Measurements from ENCODE around the gene NALCN. TPM values are rescaled to one million over a fixed set of nuclear protein-coding genes. Genes with fewer than 3 reads are reported as not detected.

Gene NALCN
- total and polyA plus RNA-seq, 2 of the 8 experiments (the other 6 are each of a cell fraction or from before 2014, with no cell fraction given), result 0.26 to 0.54 TPM

DNA sequence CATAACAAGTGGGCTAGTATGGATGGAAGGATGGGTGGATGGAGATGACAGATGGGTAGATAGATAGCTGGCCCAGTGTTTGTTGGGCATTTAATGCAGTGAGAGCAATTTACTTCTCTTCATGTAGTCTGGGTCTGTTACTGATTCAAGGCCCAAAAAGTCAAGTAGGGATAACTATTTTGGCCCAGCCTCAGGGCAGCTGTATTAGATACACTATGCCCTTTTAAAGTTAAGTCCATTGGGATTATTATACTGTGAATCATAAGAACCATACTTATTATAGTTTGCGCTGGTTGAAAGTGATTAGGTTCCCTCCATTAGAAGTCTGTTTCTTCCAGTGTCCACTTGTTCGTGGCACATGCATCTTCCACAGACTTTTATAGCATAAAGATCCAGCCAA lies 40.9 kb upstream of the NALCN start:
- no peaks in the 10 kb centered on the region for H3K4me1 ChIP-seq (replicated peaks in 1 of 4; ENCODE audit: control insufficient read depth in 3 of 4, insufficient read depth in 4 of 4, low read length in 3 of 4)
- CTCF ChIA-PET (ENCODE audit: partially characterized antibody), result interaction anchor here (0.7 to 2.1 kb wide), 4 partner anchors 16 to 309 kb away, joined by 3 to 10 read pairs (median 3); no protein-coding TSS in a partner anchor

More for the DNA sequence above, 40.9 kb upstream of the NALCN start:
- Histone ChIP-seq H3K4me2 (ENCODE audit: insufficient read depth in 1 of 2, low read depth in 2 of 2, low read length in 2 of 2) (no peak overlapping the region), H4K20me1 (replicated peaks in 1 of 2; ENCODE audit: control insufficient read depth in 1 of 2, insufficient read depth in 2 of 2, low read length in 2 of 2) (no peaks in the 10 kb centered on the region), H2BK120ac (replicated peaks; ENCODE audit: low read depth, low read length) (no peak overlapping the region), H3K14ac (ENCODE audit: insufficient read length) (no peak overlapping the region), H3K4me3 (ENCODE audit: extremely low read depth in 1 of 4, insufficient read depth in 2 of 4, low read depth in 3 of 4, low read length in 4 of 4) (no peak overlapping the region), H3K4ac (replicated peaks; ENCODE audit: insufficient read length, low read depth, low read length) (no peak overlapping the region), H3K79me1 (ENCODE audit: low read depth, low read length) (no peaks in the 10 kb centered on the region), H2BK5ac (ENCODE audit: low read depth, low read length) (no peak overlapping the region), H3K27ac (ENCODE audit: low read depth, low read length) (no peak overlapping the region), H3K9ac (replicated peaks in 1 of 4; ENCODE audit: extremely low read depth in 1 of 4, low read depth in 3 of 4, low read length in 3 of 4) (no peak overlapping the region), H3K18ac (ENCODE audit: extremely low read depth, low read length) (no peak overlapping the region), H3K79me2 (ENCODE audit: control insufficient read depth in 1 of 2, insufficient read depth in 2 of 2, low read length in 2 of 2) (no peaks in the 10 kb centered on the region), H4K5ac (ENCODE audit: insufficient read length, low read depth, low read length) (no peak overlapping the region), H3K9me3 (ENCODE audit: insufficient read depth in 2 of 2, low read depth in 1 of 2, low read length in 1 of 2) (no peaks in the 10 kb centered on the region), H3K23ac (ENCODE audit: insufficient read length) (no peak overlapping the region), H4K91ac (replicated peaks; ENCODE audit: insufficient read length, low read length) (no peak overlapping the region), H2AK5ac (ENCODE audit: low read depth, low read length) (no peak overlapping the region), H4K8ac (ENCODE audit: extremely low read depth, insufficient read depth, low read length) (no peak overlapping the region), H2BK20ac (ENCODE audit: low read length) (no peak overlapping the region), H3K56ac (replicated peaks; ENCODE audit: insufficient read length, low read depth, low read length) (no peak overlapping the region), H2BK15ac (ENCODE audit: low read length) (no peak overlapping the region), H2AFZ (ENCODE audit: low read length) (no peak overlapping the region), H2BK12ac (ENCODE audit: low read depth, low read length) (no peak overlapping the region), H3K36me3 (ENCODE audit: control insufficient read depth in 2 of 4, insufficient read depth in 4 of 4, low read length in 3 of 4) (no peaks in the 10 kb centered on the region), H3K27me3 (replicated peaks in 1 of 4; ENCODE audit: control insufficient read depth in 3 of 4, extremely low read depth in 1 of 4, insufficient read depth in 3 of 4, low read length in 3 of 4) (no peaks in the 10 kb centered on the region), H3K23me2 (ENCODE audit: low read depth, low read length) (no peaks in the 10 kb centered on the region)
- no peak for FAIRE-seq
- WGBS, 2 experiments (ENCODE audit: extremely low coverage in 1 of 2, insufficient coverage in 1 of 2, insufficient read length in 1 of 2, insufficient replicate concordance in 2 of 2, low coverage in 1 of 2, low lambda C conversion rate in 2 of 2, missing lambda C conversion rate in 1 of 2), result 97% methylated on average over 2 of the region's 2 CpGs; no CpG with 5 or more reads in 1 of the 2 experiments
- no peak for TF ChIP-seq CBX5 (IDR thresholded peaks at IDR 0.05; ENCODE audit: low read depth, low read length)
- TF ChIP-seq HDAC6 (IDR thresholded peaks at IDR 0.05; ENCODE audit: low read depth, low read length), result no peak
- no peak for TF ChIP-seq SRF (IDR thresholded peaks at IDR 0.05; ENCODE audit: low read depth, low read length)
- TF ChIP-seq GABPA (IDR thresholded peaks at IDR 0.05; ENCODE audit: borderline replicate concordance, insufficient read depth, low read length), result no peak
- TF ChIP-seq CHD2 (IDR thresholded peaks at IDR 0.05; ENCODE audit: low read length), result no peak
- TF ChIP-seq CREB1 (IDR thresholded peaks at IDR 0.05), result no peak
- no peak for TF ChIP-seq KDM1A (IDR thresholded peaks at IDR 0.05; ENCODE audit: borderline replicate concordance, low read length)
- no peak for TF ChIP-seq HDAC2 (IDR thresholded peaks at IDR 0.05; ENCODE audit: borderline replicate concordance in 1 of 2, low read depth in 2 of 2, low read length in 2 of 2)
- no peak for TF ChIP-seq TAF1 (IDR thresholded peaks at IDR 0.05; ENCODE audit: low read depth, low read length)
- no peak for TF ChIP-seq TBP (IDR thresholded peaks at IDR 0.05; ENCODE audit: low read depth, low read length)
- no peak for TF ChIP-seq BRCA1 (IDR thresholded peaks at IDR 0.05; ENCODE audit: low read depth, low read length)
- TF ChIP-seq RFX5 (IDR thresholded peaks at IDR 0.05; ENCODE audit: borderline replicate concordance, low read depth, low read length), result no peak
- DNase-seq (ENCODE audit: low read depth in 1 of 2, low spot score in 2 of 2), result no peak
- POLR2A ChIA-PET (ENCODE audit: partially characterized antibody), result no interaction called here

Data from H1 (cell line).